Adrenal gland (tissue), 12 donors: ENCODE data around the gene MAGOH. TPM values are rescaled to one million over a fixed set of nuclear protein-coding genes. Genes with fewer than 3 reads are reported as not detected.
"Not testable (repeated sequence)": the region's sequence is repeated elsewhere in the genome, so short reads cannot be mapped to it uniquely, and the experiment has no call there.

ENCODE experiments used
- DNase-seq, 7 donors: peaks; one replicate each; pipeline ENCODE4 v3.0.0-alpha.2; 2019 to 2020
- H3K27ac ChIP-seq, 5 donors: fragments of 200-600 bp; sonication (generic) in 4 of 5; 1 replicate in 3 of 5; 2 replicates in 2 of 5; pipeline versions ENCODE4 v1.5.1 to v1.8.0; 2016 to 2020; ENCODE audit warnings: mild to moderate bottlenecking in 1 of 5
- H3K27me3 ChIP-seq: fragments of 200-600 bp; 2 replicates; pipeline ENCODE4 v1.8.0; 2021
- H3K36me3 ChIP-seq, 2 donors: fragments of 200-600 bp; replicated peaks in 1 of 2; 1 replicate in 1 of 2; 2 replicates in 1 of 2; pipeline versions ENCODE4 v1.5.1 to v1.8.0; 2018 to 2022
- H3K4me1 ChIP-seq, 2 donors: fragments of 200-600 bp; replicated peaks in 1 of 2; 1 replicate in 1 of 2; 2 replicates in 1 of 2; pipeline versions ENCODE4 v1.5.1 to v1.8.0; 2018 to 2021
- H3K4me3 ChIP-seq, 4 donors: fragments of 200-600 bp; sonication (generic) in 3 of 4; one replicate each; pipeline ENCODE4 v1.5.1; 2016 to 2018
- H3K9me3 ChIP-seq, 3 donors: fragments of 200-600 bp; sonication (generic) in 1 of 3; replicated peaks in 1 of 3; 1 replicate in 2 of 3; 2 replicates in 1 of 3; pipeline versions ENCODE4 v1.5.1 to v1.8.0; 2016 to 2021
- POLR2A ChIP-seq, 2 donors: fragments of 450-650 bp; IDR thresholded peaks; one replicate each; pipeline ENCODE4 v1.6.1; 2017; ENCODE audit warnings: antibody characterized with exemption in 2 of 2, mild to moderate bottlenecking in 2 of 2, moderate library complexity in 1 of 2
- WGBS, 4 donors: extraction: QIAGEN DNeasy Blood & Tissue Kit in 2 of 4; methylation state at CpG; one replicate each; pipeline versions ENCODE4 v1.1.5 to v1.1.7; 2013 to 2017; 5-methylcytosine and 5-hydroxymethylcytosine counted together
- intact Hi-C, 2 donors: fragments of 100-400 bp; cut with DNase I; formaldehyde crosslinking; loops; one replicate each; pipeline versions ENCODE4 v1.14.1 to v1.15.0; 2022 to 2023
- polyA plus RNA-seq, 3 donors: library from polyadenylated mRNA; stranded (reverse); fragments of 200-250 nt in 2 of 3; fragments of 350-450 nt in 1 of 3; fragmentation: Illumina TruSeq in 1 of 3; extraction: RNeasy Lipid Tissue Mini Kit (QIAGEN cat#74804) in 1 of 3; gene quantifications; one replicate each; pipeline ENCODE4 v1.2.3, GENCODE V29; 2013 to 2014
- total RNA-seq, 9 donors: library from RNA; depleted of rRNA in 4 of 9; stranded (reverse); fragments of >200 nt in 4 of 9; fragments of 120-200 nt in 1 of 9; fragmentation: NEBNext Ultra II Directional in 1 of 9; extraction: Animal tissue kit (Norgen Biotek cat#: 25700) in 1 of 9; gene quantifications; one replicate each; pipeline versions ENCODE4 v1.1.0 to v1.2.4, GENCODE V29; 2013 to 2023
- TF ChIP-seq, protein P1 (sequence below), 6 experiments: fragments of 450-650 bp in 4 of 6; fragments of 200-600 bp in 2 of 6; sonication (generic) in 1 of 6; IDR thresholded peaks; 1 replicate in 5 of 6; 2 replicates in 1 of 6; pipeline versions ENCODE4 v1.5.1 to v1.8.0; 2016 to 2021; ENCODE audit warnings: antibody characterized with exemption in 6 of 6, mild to moderate bottlenecking in 2 of 6, moderate library complexity in 1 of 6
- donor health status: healthy with polysubstance abuse.
- donor health status: Bipolar disorder and iron deficiency.
- donor health status: DM: yes; HTN: yes; CAD: no.
- donor health status: DM: no; HTN: no; CAD: no.
- donor health status: DM: no; HTN: no; CAD: no.
- donor health status: DM: yes; HTN: yes; CAD: no.

MAGOH gene
- total and polyA plus RNA-seq, 12 donors = 14.5 to 119 (median 33.3) TPM

DNA sequence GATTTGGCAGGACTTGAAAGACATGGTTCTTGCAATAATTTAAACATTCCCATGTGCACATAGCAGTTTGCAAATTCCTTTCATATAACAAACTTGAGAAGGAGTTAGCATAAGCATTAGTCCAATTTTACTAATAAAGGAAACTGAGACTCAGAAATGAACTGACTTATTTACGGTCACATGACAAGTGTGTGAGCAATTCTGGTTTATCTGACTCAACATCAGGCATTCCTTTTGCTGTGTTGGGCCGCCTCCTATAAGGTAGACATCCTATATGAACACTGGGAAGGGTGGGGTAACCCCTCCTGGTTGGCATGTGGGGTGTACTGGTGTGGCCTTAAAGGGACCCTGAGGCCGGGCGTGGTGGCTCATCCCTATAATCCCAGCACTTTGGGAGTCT is 50.2 kb downstream of the MAGOH start:
- intact Hi-C loops = no loop called here
- H3K9me3 ChIP-seq = no peaks in the 10 kb centered on the region
- H3K27me3 ChIP-seq = no peaks in the 10 kb centered on the region
- no peak for DNase-seq
- 80 to 91% (median 87%) methylated on average over 4 of the region's 4 CpGs for WGBS, 4 donors
- no peaks in the 10 kb centered on the region for H3K4me1 ChIP-seq
- H3K4me3 ChIP-seq = no peak overlapping the region
- no peak for TF ChIP-seq POLR2A (IDR thresholded peaks at IDR 0.05)
- TF ChIP-seq, protein P1, sequence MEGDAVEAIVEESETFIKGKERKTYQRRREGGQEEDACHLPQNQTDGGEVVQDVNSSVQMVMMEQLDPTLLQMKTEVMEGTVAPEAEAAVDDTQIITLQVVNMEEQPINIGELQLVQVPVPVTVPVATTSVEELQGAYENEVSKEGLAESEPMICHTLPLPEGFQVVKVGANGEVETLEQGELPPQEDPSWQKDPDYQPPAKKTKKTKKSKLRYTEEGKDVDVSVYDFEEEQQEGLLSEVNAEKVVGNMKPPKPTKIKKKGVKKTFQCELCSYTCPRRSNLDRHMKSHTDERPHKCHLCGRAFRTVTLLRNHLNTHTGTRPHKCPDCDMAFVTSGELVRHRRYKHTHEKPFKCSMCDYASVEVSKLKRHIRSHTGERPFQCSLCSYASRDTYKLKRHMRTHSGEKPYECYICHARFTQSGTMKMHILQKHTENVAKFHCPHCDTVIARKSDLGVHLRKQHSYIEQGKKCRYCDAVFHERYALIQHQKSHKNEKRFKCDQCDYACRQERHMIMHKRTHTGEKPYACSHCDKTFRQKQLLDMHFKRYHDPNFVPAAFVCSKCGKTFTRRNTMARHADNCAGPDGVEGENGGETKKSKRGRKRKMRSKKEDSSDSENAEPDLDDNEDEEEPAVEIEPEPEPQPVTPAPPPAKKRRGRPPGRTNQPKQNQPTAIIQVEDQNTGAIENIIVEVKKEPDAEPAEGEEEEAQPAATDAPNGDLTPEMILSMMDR (IDR thresholded peaks at IDR 0.05) = no peak
- H3K27ac ChIP-seq = no peak overlapping the region
- H3K36me3 ChIP-seq = no peaks in the 10 kb centered on the region

DNA sequence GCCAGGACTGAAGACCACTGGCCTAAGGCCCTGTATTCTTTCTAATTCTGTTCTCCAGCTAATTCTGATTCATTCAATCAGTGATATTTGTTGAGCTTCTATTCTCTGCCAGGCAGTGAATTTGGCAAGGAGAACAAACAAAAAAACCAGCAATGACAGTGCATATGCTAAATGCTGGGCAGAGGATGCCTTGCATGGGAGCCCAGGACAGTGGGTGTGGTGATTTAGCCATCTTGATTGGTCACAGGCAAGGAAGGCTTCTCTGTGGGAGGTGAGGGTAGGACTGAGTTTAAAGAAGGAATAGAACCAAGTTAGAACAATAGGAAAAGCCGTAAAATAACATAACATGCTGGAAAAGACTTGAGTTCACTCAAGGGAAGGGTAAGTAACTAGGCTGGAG is 50.9 kb downstream of the MAGOH start:
- H3K27me3 ChIP-seq = no peaks in the 10 kb centered on the region
- H3K9me3 ChIP-seq = no peaks in the 10 kb centered on the region
- H3K27ac ChIP-seq = no peak overlapping the region
- no peak for DNase-seq
- 73 to 86% (median 75%) methylated on average over 1 of the region's 1 CpG for WGBS, 4 donors
- TF ChIP-seq, protein P1 (IDR thresholded peaks at IDR 0.05) = no peak
- H3K36me3 ChIP-seq = no peaks in the 10 kb centered on the region
- H3K4me1 ChIP-seq = no peaks in the 10 kb centered on the region
- no peak overlapping the region for H3K4me3 ChIP-seq
- intact Hi-C loops = no loop called here

DNA sequence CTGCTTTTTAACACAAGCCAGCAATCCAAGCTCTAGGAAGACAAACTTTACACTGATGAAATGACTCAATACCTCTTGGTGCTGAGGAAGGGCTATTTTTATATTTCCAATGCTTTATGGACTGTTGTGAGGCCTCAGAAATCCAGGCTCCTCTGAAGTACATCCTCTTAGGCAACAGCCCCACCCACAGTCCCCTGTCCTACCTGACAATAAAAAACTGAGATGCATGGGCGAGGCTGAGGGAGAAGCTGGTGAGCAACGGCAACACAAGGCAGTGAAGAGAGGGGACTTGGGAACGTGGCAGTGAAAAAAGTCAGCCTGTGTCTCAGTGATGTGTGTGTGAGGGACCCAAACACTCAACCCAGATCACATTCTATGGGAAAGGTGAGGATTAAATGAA is 51.8 kb downstream of the MAGOH start:
- Histone ChIP-seq H3K4me1 (no peaks in the 10 kb centered on the region), H3K27ac (no peak overlapping the region), H3K27me3 (no peaks in the 10 kb centered on the region), H3K4me3 (no peak overlapping the region), H3K36me3 (no peaks in the 10 kb centered on the region), H3K9me3 (no peaks in the 10 kb centered on the region)
- no peak for DNase-seq
- intact Hi-C loops = no loop called here
- TF ChIP-seq, protein P1 (IDR thresholded peaks at IDR 0.05) = no peak
- TF ChIP-seq POLR2A (IDR thresholded peaks at IDR 0.05) = no peak
- 69 to 74% (median 73%) methylated on average over 3 of the region's 3 CpGs for WGBS, 4 donors

DNA sequence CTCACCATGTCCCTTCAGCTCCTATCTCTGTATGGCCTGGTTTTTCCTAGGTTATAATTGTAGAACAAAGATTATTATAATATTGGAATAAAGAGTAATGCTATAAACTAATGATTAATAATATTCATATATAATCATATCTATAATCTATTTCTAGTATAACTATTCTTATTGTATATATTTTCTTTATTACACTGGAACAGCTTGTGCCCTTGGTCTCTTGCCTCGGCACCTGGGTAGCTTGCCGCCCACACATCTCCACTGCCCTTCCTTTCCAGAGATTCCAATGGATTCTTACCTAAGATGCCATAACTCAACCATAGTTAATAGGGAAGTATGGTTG is 52.4 kb downstream of the MAGOH start:
- H3K4me1 ChIP-seq, H3K36me3 ChIP-seq, DNase-seq, H3K4me3 ChIP-seq, H3K27ac ChIP-seq, H3K9me3 ChIP-seq, H3K27me3 ChIP-seq, intact Hi-C loops: not testable (repeated sequence)
- TF ChIP-seq, protein P1 (IDR thresholded peaks at IDR 0.05) = peak in 1 of 6 experiments; percentile 42
- WGBS, 4 donors = 67 to 80% (median 74%) methylated on average over 2 of the region's 2 CpGs
